NCI-H2196 treated with DMSO at 0.1 percent for 48 hours (cell line): ENCODE data around the gene C19orf38.

Experiments used
- DNase-seq: peaks from one replicate; lab custom pipeline; 2025; ENCODE audit not compliant: unreplicated experiment; lab: John Stamatoyannopoulos, UW

C19orf38 gene

GRCh38 chr19:10899151-10899653, 51.0 kb downstream of the C19orf38 start:
- DNase-seq: peak; percentile 87

GRCh38 chr19:10907925-10908324, 59.7 kb downstream of the C19orf38 start:
- no peak for DNase-seq

GRCh38 chr19:10908380-10908960, 60.3 kb downstream of the C19orf38 start:
- no peak for DNase-seq

- no peak for DNase-seq
Measured at GRCh38 chr19:10911579-10912363, 63.6 kb downstream of the C19orf38 start.

- DNase-seq: no peak
Measured at GRCh38 chr19:10912619-10913018, 64.4 kb downstream of the C19orf38 start.

GRCh38 chr19:10913716-10914340, 65.6 kb downstream of the C19orf38 start:
- no peak for DNase-seq

GRCh38 chr19:10915130-10916091, 67.2 kb downstream of the C19orf38 start:
- DNase-seq: no peak

GRCh38 chr19:10916602-10917001, 68.4 kb downstream of the C19orf38 start:
- no peak for DNase-seq

- no peak for DNase-seq
Measured at GRCh38 chr19:10918359-10918758, 70.1 kb downstream of the C19orf38 start.
